SK-N-MC (cell line): Measurements from ENCODE around the gene CTNND2.

Source experiments
- DNase-seq: peaks from one replicate; pipeline ENCODE4 v3.0.0-alpha.2; 2011; ENCODE audit warnings: low read depth, low spot score
- H3K27ac ChIP-seq: fragments of 200-600 bp; sonication (generic); 2 replicates; pipeline ENCODE4 v1.5.1; 2016; ENCODE audit warnings: mixed run types
- H3K36me3 ChIP-seq: fragments of 200-600 bp; sonication (generic); 2 replicates; pipeline ENCODE4 v1.6.1; 2017; ENCODE audit warnings: antibody characterized with exemption, low read length, mixed read lengths; ENCODE audit not compliant: insufficient read depth
- H3K4me3 ChIP-seq: fragments of 200-600 bp; sonication (generic); 2 replicates; pipeline ENCODE4 v1.5.1; 2016
- H3K9ac ChIP-seq: fragments of 200-600 bp; sonication (generic); 2 replicates; pipeline ENCODE4 v1.8.0; 2017; ENCODE audit warnings: mixed run types, mixed read lengths; ENCODE audit not compliant: insufficient read length
- H3K9me3 ChIP-seq: fragments of 200-600 bp; sonication (generic); 2 replicates; pipeline ENCODE4 v1.6.1; 2017; ENCODE audit warnings: low read depth, mild to moderate bottlenecking, antibody characterized with exemption, low read length, moderate library complexity, mixed read lengths
- EZH2 ChIP-seq: fragments of 200-600 bp; sonication (generic); IDR thresholded peaks from one replicate; pipeline ENCODE4 v1.6.1; 2017; ENCODE audit warnings: antibody characterized with exemption
- FOXP2 ChIP-seq: optimal IDR thresholded peaks from 2 replicates; pipeline ENCODE3; 2011; ENCODE audit warnings: mild to moderate bottlenecking, moderate library complexity; ENCODE audit not compliant: insufficient read depth; ENCODE audit errors: extremely low read length, control extremely low read depth
- POLR2AphosphoS5 ChIP-seq: IDR thresholded peaks from 2 replicates; pipeline ENCODE4 v1.6.1; 2012; ENCODE audit warnings: mild to moderate bottlenecking, low read depth, low read length, borderline replicate concordance

The CTNND2 gene

DNA sequence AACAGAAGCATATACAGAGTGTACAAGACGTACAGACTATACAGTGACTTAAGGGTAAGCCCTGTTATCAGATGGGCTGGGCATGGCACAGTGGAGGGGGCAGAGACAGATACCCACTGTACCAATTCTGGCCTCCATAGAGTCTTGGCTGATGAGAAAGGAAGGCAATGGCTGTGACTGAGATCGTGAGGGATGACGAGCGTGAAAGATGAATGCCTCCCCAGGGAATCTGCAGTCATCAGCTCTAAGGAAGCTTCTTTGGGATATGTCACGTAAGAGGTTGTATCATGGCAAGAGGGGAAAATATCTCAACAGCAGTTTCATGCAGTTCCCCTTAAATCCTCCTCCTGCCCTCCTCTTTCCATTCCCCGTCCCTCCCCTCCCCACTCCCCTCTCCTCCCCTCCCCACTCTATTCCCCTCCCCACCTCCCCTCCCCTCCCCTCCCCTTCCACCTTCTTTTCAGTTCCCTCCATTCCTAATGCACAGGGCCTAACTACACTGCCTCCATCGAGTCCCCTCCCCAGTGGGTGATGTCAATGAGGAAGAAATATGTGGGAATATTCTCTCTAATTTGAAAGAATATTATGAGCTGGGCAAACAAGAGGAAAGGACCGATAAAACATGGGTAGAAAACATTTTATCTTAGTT lies 916.8 kb downstream of the CTNND2 start:
- no peaks in the 10 kb centered on the region for H3K36me3 ChIP-seq
- no peak for TF ChIP-seq POLR2AphosphoS5
- TF ChIP-seq EZH2 = no peak
- TF ChIP-seq FOXP2 = no peak
- no peaks in the 10 kb centered on the region for H3K9me3 ChIP-seq
- H3K27ac ChIP-seq = no peak overlapping the region
- H3K9ac ChIP-seq = no peak overlapping the region
- no peak for DNase-seq
- H3K4me3 ChIP-seq = no peak overlapping the region

DNA sequence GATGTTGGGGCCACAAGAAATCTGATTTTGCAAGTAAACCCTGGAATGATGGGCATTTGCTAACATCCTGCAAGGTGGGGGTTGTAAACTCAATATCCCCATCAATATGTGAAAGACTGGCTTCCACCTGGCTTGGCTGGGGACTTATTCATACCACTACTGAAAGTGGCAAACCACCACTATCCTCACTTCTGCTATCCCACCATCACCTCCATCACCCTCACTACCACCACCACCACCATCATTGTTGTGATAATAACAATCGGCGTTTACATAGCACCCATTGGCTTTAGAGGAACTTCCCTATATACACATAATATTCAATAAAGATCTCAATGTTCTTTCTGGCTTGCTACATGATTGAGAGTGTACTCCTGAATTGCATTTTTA lies 918.5 kb downstream of the CTNND2 start:
- Histone ChIP-seq H3K9ac (no peak overlapping the region), H3K9me3 (no peaks in the 10 kb centered on the region), H3K36me3 (no peaks in the 10 kb centered on the region), H3K27ac (no peak overlapping the region), H3K4me3 (no peak overlapping the region)
- no peak for TF ChIP-seq POLR2AphosphoS5
- TF ChIP-seq EZH2 = no peak
- no peak for TF ChIP-seq FOXP2
- DNase-seq = no peak

DNA sequence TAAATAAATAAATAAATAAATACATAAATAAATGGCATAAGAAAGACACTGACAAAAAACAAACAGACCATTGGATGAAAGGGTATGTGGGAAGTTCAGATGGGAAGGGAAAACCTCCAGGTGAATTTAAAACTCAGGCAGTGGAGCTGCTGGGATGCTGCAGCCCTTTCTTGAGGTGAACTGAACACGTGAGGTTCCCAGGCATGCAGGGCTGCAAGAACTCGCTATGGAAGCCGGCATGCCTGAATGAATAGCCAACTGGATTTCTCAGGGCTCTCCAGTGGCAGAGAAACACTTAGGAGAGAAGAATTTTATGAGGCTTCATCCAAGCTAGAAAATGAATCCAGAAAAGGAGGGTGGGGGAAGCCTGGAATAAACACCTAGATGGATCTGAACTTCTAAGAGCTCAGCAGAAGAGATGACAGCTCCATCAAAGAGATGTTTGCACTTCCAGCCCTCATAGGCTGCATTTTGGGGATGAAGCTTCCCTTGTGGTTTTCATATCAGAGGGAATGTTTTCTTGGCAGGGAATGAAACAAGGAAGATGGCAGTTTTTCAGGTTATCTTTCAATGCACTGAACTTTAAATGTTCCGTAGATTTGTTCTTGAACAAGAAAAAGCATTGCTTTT lies 919.0 kb downstream of the CTNND2 start:
- Histone ChIP-seq H3K9me3 (no peaks in the 10 kb centered on the region), H3K36me3 (no peaks in the 10 kb centered on the region), H3K27ac (no peak overlapping the region), H3K9ac (no peak overlapping the region), H3K4me3 (no peak overlapping the region)
- TF ChIP-seq POLR2AphosphoS5 (no peak), EZH2 (no peak), FOXP2 (no peak)
- DNase-seq = no peak

DNA sequence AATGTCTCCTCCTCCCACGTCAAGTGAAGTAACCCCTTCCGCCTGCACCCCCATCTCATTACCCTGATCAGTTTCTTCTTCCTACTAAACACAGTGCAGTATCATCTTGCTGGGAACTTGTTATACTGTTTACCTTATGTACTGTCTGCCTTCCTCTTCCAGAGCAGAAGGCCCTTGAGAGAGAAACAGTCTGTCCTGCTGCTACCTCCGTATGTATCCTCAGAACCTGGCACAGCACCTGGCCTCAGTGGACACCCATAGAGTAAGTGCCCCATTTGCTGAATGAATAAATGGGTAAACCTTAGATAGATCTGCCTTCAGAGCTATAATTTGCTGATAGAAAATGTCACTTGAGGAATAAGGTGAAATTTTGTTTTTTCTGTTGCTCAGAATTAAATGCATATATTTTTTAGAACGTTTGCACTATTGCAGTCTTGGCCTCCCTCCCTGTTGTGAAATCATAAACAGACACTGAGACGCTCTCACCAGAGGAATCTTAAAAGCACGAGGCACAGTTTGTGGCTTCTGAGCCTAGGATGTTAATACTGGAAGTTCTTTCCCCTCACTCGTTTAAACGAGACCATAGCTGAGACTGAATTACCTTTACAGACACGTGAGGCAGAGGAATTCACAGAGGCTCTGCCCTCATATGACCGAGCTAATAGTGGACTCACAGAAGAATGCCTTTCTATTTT lies 920.1 kb downstream of the CTNND2 start:
- TF ChIP-seq EZH2 (no peak), FOXP2 (no peak), POLR2AphosphoS5 (no peak)
- H3K27ac ChIP-seq = no peak overlapping the region
- H3K9ac ChIP-seq = no peak overlapping the region
- no peaks in the 10 kb centered on the region for H3K9me3 ChIP-seq
- DNase-seq = no peak
- H3K36me3 ChIP-seq = no peaks in the 10 kb centered on the region
- H3K4me3 ChIP-seq = no peak overlapping the region

DNA sequence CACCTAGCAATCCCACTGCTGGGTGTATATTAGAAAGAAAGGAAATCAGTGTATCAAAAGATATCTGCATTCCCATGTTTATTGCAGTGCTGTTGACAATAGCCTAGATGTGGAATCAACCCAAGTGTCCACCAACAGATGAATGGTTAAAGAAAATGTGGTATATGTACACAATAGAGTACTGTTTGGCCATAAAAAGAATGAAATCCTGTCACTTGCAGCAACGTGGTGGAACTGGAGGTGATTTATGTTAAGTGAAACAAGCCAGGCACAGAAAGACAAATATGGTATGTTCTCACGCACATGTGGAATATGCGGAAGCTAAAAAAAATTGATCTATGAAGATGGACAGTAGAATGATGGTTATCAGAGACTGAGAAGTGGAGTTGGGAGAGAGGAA lies 921.6 kb downstream of the CTNND2 start:
- Histone ChIP-seq H3K27ac (no peak overlapping the region), H3K9me3 (no peaks in the 10 kb centered on the region), H3K9ac (no peak overlapping the region), H3K36me3 (no peaks in the 10 kb centered on the region), H3K4me3 (no peak overlapping the region)
- TF ChIP-seq POLR2AphosphoS5 = no peak
- no peak for TF ChIP-seq FOXP2
- no peak for TF ChIP-seq EZH2
- DNase-seq = no peak

DNA sequence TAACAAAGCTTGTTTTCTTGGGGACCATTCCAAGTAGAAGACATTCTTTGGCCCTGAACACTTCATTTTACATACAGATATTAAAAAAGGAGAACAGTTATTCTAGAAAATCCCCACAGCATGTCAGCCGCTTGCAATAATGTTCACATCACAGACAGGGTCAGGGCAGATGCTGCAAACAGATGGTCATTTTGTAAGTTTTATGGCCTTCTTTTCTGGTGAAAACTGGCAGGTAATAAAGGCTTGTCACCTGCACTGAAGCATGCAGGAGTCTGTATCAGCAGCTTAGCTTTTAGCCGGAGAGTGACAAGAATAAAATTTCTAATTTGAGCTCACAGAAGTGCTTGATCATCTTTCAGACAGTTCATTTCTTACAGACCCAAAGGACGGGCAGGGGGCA lies 922.3 kb downstream of the CTNND2 start:
- Histone ChIP-seq H3K27ac (no peak overlapping the region), H3K36me3 (no peaks in the 10 kb centered on the region), H3K9me3 (no peaks in the 10 kb centered on the region), H3K4me3 (no peak overlapping the region), H3K9ac (no peak overlapping the region)
- TF ChIP-seq EZH2 (no peak), FOXP2 (no peak), POLR2AphosphoS5 (no peak)
- no peak for DNase-seq

DNA sequence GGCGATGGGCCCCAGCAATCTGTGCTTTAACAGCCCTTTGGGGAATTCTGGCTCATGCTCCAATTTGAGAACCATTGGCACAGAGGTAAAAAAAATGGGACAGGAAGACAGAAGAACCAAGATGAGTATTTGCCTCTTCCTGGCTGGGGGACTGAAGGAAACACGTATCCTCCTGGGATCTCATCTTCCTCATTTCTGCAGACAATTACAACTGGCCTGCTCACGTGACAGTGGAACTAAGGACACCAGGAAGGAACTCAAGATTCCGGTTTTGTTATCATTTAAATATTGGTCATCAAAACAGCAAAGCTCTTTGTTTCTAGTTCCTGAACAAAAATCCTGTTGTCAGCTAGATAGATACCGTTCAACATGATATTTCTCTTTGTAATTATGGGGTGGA lies 927.2 kb downstream of the CTNND2 start:
- DNase-seq = peak; percentile 3
- no peak overlapping the region for H3K9ac ChIP-seq
- TF ChIP-seq POLR2AphosphoS5 (no peak), EZH2 (no peak), FOXP2 (no peak)
- no peak overlapping the region for H3K4me3 ChIP-seq
- H3K36me3 ChIP-seq = no peaks in the 10 kb centered on the region
- H3K9me3 ChIP-seq = no peaks in the 10 kb centered on the region
- H3K27ac ChIP-seq = no peak overlapping the region

DNA sequence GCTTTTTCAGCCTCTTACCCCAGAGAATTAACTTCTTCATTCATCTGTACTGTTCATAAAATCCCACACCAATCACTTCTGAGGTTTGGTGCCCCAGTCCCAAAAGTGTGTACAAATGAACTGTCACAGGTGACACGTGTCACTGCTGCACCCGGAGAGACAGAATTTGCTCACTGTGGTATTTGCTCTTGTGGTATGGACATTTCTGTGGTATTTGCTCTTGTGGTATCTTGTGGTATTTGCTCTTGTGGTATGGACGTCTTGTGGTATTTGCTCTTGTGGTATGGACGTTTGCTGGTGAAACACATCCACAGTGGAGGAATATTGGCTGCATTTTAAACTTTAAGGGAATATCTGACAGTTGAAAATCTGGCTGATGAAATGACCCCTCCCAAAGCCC lies 928.3 kb downstream of the CTNND2 start:
- H3K36me3 ChIP-seq = no peaks in the 10 kb centered on the region
- TF ChIP-seq FOXP2 = no peak
- no peak for TF ChIP-seq EZH2
- TF ChIP-seq POLR2AphosphoS5 = no peak
- DNase-seq = no peak
- H3K27ac ChIP-seq = no peak overlapping the region
- no peak overlapping the region for H3K9ac ChIP-seq
- no peaks in the 10 kb centered on the region for H3K9me3 ChIP-seq
- no peak overlapping the region for H3K4me3 ChIP-seq
